Activated T-helper 9 cell treated with anti-CD3 and anti-CD28 coated beads, Interleukin-2, amount 50 U/mL, for 16 hours (primary cell): ENCODE data around the gene HAPLN1.

Experiments
- DNase-seq: peaks from one replicate; pipeline ENCODE4 v3.0.0-alpha.2; 2020; ENCODE audit warnings: low read depth

Gene HAPLN1

DNA sequence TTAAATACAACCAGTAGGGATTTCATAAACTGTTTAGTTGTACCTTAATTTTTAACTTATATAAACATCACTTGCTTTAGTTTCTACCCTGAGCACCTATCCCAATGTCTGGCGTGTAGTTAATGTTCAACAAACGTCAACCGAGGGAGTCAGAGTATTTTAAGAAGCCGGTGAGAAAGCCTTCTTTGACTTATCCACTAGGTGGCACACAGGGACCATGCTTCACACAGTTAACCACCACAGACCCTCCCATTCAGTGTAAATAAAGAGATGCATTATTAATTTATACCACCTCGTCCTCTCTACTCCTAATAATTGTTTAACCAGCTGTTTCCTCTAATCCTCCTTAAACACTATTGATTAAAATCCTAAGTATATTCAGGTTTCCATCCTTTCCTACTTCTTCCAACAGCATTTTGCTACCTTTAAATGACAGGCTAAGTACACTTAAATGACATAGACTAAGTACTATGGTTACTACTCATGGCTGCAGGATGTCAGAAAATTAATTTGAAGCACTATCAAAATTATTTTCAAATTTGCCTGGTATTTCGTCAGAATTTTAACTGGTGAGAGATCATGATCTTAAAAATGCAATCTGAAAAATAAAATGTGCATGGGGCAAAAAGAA is 2.3 kb downstream of the HAPLN1 start:
- DNase-seq, result no peak

DNA sequence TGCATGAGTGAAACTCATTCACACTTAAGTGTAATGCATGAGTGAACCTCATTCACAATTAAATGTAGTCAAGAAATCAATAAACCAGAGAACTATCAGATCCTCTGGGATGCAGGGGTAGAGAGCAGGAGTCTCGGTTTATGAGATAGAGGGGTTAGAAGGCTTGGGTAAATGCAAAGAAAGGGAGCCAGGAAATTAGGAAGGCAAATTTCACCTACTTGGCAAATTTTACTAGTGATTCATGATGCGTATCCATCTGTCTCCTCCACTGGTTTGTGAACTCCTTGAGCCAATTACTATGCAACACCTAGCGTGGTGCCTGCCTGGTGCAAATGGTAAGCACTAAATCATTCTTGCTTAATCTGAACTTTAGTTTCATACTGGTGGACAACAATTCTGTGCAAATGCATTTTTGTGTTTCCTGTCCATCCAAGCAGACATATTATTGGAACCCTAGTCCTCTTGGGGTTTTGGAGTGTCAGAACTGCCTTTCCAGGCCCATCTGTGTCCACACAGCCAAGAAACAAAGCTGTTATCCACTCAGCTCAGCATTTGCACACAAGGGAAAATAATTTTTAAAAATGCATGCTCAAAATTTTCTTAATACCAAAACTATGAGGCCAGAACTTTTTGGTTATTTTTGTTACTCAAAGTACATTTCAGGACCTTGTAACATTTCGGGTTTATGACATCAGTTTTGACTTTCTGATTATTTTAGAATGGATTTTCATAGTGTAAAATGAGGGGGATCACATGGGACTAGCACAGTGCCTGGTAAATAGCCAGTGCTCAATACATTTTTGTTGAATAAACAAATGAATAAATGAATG is 5.2 kb downstream of the HAPLN1 start:
- no peak for DNase-seq

DNA sequence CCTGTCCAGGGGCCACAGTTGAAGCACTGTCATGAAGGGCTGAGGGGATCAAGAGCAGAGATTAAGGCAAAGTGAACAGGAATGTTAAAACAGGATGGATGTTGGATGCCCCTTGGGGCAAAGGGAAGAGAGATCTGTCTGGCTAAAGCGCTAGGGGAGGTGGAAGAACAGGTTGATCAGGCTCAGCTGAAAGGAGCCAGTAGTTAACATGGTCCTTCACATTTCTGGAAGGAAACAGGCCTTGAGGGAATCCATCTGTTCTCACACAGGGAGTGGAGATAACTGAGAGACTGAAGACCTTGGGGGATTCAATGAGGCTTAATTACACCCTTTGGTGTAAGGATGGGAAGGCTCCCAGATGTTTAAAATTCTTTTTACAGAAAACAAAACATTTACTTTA is 5.8 kb downstream of the HAPLN1 start:
- no peak for DNase-seq

DNA sequence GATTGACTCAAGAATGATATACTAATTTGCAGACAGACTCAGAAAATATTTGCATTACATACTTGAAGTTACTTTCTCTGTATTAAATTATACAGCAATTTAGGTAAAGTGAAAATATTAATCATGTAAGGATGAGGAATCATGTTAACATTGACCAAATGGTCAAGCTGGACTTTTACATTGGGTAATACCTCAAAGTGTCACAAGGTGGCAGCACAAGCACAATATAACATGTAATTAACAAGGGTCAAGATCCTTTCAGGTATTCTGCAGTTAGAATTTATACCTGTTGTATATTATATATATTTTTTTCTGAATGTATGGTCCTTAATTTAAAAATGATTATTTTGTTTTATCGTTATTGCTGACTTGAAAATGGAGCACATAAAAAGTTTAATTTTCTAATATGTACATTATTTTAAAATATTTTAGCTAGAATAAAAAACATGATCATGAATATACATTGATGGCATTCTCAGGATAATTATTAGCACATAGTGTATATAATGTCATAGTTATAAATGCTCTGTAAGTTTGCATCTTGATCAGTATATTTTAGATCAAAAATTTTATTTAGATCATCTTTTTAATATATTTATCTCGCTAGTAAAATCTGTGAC is 8.6 kb downstream of the HAPLN1 start:
- no peak for DNase-seq

DNA sequence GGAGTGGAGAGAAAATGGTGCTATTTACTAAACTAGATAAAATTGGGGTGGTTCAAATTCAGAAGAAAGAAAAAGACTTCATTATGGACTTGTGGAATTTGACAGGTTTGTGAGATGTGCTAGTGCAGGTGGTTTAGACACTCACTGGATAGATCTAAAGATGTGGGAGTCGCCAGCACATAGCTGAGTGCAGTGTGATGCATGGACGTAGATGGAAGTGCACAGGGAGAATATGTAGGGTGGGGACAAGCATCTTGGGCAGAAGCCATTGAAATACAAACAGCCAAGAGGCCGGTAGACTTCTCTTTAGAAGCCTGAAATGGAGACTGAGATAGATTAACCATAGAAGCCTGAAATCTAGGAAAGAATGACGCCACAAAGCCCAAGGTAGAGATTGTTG is 10.7 kb downstream of the HAPLN1 start:
- DNase-seq, result no peak

DNA sequence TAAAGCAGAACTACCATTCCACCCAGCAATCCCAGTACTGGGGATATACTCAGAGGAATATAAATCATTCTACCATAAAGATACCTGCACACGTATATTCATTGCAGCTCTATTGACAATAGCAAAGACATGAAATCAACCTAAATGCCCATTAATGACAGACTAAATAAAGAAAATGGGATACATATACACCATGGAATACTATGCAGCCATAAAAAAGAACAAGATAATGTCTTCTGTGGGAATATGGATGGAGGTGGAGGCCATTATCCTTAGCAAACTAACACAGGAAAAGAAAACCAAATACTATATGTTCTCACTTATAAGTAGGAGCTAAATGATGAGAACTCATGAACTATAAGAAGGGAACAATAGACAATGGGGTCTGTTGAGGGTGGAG is 12.5 kb downstream of the HAPLN1 start:
- DNase-seq, result no peak

DNA sequence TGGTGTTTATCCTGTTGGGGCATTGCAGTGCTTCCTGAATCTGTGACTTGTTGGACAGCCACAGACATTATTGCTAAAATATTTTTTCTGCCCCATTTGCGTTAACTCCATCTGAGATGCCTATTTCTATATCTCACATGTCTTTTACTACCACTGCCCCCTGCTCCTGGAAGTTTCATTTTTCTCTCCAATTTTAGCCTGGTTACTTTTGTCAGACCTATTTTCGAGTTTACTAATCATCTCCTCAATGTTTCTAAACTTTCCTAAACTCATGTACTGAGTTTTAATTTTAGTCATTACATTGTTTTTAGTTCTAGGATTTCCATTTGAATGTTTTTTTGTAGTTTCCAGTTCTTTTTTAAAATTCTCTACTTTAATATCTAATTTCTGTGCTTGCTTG is 17.6 kb downstream of the HAPLN1 start:
- DNase-seq, result no peak

DNA sequence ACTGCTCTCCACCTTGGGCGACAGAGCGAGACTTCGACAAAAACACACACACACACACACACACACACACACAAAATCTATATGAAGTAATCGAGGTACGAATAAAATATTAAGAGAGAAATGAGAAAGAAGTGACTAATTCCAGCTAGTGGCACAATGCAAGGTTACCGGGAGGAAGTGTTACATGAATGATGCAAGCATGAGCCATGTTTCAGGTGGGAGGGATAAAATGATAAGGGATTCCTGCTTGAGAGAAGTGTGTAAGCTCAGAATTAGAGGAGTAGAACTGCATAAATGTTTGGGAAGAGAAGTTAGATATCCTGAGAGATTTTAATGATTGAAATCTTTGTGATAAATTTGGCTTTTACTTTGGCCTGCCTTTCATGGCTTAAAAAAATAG is 18.8 kb downstream of the HAPLN1 start:
- no peak for DNase-seq

DNA sequence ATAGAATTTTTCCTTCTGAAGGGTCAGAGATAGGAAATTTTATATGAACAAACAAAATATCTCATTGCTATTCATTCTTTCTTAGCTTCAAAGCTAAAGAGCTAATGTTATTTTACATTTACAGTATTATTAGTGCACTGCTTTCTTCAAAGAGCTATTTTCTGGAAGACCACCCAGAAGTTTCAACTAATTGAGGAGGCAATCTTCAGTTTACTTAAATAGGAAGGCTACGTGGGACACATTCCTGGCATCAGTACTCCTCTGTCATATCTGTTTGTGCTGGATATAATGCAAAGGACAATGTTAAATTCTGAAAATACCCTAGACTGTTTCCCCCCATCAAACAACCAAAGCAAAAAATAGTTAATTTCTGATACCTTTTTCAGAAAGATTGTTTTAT is 30.8 kb downstream of the HAPLN1 start:
- no peak for DNase-seq

DNA sequence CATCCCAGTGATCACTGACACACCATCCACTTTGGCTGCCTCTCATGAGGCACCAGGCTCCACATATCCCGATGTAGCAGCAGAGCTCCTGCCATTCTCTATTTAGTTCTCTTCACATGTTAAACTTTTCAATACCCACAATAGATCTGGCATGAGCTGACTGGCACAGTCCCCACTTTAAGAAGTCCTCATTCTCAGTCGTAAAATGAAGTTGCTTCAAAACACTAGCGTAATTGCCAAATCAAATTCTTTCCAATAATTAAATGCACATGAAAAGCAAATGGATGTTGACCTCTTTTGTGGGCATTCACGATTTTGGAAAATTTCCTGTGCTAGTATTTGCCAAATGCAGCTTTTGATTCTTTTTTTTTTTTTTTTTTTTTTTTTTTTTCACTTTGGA is 32.4 kb downstream of the HAPLN1 start:
- no peak for DNase-seq

DNA sequence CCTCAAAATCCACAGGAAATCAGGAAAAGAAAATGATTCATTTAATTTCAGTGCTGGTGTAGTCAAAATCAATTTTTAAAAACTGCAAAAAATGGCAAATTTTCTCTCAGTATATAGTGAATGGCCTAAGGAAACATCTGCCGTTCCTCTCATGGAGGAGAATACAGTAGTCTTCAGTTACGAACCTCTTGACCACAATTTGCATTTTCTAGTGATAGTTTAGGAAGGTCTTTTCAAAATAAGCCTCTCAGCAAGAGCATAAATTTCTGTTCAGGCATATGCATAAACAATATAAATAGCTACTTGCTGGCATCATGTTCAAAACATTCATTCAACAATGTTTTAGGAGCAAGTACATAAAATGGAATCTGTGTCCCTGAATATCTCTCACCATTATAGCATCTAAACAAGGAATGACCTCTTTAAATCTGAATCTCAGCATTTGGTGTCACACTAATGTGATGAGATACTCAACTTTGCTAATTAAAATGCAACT is 33.5 kb downstream of the HAPLN1 start:
- no peak for DNase-seq

DNA sequence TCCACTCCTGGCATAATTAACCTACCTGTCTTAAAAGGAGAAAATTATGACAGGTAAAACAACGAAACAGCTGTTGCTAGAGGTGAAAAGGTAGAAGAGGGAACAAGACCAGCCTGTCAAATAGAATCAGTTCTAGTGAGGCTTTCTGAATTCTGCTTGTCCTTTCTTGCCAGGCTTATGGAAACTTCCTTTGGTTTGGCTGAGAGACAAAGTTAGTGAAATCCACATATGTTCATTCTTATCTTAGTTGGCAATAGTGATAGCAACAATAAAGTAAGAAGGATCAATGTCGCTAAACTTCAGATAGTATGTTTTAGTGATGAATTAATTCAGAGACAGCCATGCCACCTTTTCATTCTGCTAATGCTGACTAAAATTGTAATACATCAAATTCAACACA is 34.4 kb downstream of the HAPLN1 start:
- no peak for DNase-seq

DNA sequence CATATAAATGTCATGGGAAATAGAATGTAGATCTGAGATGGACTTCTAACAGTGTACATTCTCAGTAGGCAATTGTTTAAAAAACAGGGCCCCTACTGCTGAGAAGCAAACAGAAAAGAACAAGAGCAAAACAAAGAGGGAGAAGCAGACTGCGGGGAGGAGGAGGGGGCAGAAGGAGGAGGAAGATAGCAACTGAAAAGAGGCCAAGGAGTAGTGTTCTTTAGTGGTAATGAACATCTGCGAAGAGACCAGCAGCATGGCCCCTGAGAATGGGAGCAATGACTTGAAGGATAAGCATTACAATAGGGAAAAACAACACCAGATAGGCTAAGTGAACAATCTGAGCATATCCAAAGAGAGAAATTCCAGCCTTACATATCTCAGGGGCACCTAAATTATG is 36.8 kb downstream of the HAPLN1 start:
- no peak for DNase-seq

DNA sequence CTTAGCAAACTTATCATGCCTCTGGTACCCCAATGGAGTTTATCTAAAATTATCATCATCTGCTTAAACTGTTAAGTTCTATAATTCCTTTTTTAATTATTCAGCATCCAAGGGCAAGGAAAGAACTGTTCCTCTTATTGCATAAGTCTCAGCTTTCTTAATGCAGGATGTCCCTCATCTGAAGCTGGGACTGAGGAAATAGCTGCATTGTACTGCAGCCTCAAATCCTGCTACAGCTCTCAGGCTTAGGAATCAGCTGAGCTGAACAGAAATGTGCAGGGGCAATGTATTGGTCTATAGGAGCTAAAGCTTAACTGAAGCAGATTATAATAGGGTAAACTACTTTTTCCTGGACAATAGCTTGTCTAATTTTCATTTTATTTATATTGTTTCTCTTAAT is 48.0 kb downstream of the HAPLN1 start:
- no peak for DNase-seq

DNA sequence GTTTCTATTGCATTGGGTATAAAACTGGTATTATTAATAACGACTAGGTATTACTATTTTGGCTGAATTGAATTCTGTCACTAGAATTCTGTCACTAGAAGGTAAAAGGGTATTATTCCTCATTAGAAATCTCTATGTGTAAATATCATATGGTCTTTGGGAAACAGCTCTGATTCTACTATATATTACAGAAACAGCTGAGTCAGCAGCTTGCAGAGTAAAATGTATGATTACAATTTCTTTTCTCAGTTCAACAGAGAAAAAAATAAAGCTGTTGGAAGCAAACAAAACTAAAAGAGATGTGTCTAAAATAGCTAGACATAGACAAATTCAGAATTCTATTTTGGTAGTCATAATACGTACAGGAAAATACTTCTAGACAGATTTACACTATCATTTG is 48.5 kb downstream of the HAPLN1 start:
- no peak for DNase-seq

DNA sequence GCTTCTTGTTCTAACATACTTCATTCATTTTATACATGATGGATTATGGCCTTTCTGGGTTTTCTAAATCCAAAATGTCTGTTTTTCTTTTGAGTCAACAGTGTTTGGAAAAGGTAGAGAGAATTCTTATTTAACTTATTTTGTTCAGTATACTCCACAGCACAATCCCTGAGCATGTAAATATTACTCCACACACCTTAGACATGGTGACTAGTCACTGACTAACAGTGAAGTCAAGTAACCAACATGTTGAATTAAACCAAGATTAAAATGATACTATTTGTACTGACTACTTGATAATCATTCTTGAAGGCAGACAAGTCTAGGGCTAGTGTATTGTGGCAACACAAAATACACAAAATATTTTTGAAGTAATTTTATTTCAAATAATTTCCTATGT is 55.0 kb downstream of the HAPLN1 start:
- DNase-seq, result no peak

DNA sequence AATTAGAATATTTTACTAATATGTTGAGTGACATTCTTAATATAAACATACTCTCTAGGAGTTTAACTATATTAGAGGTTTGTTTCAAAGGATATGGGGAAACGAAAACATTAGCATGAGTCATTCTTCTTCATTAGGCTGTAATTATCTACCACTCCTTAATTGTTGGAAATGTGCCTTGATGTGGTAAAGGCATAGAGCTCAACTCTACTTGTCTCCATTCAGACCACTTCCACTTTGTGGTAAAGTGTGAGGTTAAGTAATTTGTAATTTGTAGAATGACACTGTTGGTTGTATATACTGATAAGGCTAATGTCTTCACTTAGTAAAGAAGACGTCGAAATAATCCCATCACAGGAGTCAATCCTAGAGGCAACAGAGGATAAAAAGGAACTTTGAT is 58.1 kb downstream of the HAPLN1 start:
- DNase-seq, result no peak

DNA sequence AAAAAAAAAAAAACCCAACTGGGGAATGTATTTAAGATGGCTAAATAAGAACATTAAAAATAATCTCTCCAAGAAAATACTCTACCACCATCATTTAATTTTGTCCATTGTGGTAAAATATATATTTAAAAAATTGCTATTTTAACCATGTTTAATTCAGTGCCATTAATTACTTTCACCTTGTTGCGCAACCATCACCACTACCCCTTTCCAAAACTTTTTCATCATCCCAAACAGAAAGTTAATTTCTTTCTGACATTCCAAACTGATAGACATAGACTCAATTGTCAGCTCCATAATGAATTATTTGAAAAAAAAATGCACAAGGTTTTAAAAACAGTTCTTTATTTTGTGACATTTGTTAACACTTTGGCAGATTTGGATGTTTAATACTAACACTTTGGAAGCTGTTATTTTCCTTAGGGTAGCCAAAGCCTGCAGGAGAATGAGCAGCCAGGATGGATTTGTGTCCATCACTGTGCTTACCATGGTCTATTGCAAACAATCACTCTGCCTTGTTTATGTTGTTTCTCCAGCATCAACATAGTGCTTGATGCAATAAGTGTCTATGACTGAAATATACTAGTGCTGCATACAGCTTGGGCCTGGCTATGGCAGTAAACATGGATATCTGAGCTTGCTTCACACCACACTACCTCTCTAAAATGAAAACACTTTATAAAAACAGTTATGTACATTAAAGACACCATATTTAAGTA is 62.7 kb downstream of the HAPLN1 start:
- no peak for DNase-seq

DNA sequence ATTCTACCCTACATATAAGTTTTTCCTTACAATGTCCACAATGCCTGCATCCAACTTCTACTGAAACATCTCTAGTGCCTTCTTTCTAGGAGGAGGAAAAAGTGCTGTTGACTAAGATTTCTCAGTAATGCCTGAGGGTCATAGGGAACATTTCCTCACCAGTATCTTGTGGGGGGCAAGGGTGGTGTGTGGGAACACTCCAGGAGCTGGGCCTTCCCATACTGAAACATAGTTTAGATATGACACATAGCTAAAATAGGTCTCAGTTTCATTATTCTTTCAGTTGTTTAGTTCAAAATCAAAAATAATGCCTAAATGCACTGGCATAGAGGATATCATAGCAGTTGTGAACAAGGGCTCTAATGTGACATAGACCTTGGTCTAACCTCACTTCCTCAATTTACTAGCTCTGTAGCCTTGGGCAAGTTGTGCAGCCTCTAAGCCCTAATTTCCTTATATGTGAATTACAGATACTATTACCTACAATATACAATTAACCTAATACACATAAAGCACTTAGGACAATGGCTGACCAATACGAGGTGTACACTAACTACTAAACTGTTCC is 66.1 kb downstream of the HAPLN1 start:
- no peak for DNase-seq

DNA sequence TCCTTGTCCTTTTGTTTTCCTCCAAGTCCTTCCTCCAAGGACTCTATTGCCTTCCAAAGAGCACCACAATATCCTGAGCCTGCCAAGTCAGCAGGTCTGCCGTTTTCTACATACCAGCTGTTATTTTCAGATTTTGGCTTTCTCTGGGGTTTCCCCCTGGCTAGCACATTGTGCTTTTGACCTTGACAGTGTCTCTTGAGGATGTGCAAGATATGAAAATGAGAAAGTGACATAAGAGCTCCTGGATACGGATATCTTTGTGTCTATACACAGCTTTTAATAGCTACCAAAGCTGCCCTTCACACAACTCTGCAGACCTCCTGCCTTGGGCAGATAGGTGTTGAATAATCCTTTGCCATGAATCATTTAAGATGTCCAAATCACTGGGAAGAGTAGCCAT is 67.0 kb downstream of the HAPLN1 start:
- no peak for DNase-seq

DNA sequence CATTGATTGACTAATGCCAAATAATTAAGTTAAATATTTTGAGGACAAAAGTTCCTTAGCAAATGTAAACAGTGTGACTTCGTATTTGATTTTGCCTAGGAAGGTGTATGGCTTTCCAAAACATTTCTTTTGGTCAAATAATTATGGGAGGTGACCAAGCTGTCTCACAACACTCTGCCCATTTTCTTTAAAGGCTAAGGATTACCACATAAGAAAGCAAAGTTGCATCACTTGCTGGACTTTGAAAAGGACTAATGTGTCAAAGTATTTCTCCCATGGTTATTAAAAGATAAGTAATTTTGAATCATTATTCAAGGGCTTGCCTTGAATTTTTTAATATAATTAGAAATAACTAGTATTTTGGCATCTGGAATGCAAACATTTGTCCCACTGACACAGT is 74.7 kb downstream of the HAPLN1 start:
- DNase-seq, result no peak

DNA sequence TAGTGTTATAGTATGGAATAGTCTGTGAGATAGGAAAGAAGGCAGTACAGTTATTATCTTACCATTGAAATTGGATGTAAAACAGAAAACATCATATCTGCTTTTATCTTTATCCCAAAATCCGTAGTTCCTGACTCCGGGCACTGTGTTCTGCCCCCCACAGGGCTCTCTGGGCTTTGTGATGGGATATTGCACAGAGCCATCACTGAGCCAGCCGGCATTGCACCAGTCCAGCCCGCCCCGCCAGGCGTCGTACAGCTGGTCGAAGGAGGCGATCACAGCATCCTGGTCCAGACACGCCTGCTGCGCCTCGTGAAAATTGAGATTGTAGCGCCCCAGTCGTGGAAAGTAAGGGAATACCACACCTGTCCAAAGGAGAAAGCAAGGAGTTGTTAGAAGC is 76.4 kb downstream of the HAPLN1 start:
- no peak for DNase-seq
